Measurements from ENCODE around the gene TMCO4. TPM values are rescaled to one million over a fixed set of nuclear protein-coding genes. Genes with fewer than 3 reads are reported as not detected.
A peak's percentile ranks its signal among the peaks of the same experiment; 100 is the strongest.

TMCO4 gene
- total RNA-seq, 1 experiment from 2014 or later = 19.7 TPM

DNA sequence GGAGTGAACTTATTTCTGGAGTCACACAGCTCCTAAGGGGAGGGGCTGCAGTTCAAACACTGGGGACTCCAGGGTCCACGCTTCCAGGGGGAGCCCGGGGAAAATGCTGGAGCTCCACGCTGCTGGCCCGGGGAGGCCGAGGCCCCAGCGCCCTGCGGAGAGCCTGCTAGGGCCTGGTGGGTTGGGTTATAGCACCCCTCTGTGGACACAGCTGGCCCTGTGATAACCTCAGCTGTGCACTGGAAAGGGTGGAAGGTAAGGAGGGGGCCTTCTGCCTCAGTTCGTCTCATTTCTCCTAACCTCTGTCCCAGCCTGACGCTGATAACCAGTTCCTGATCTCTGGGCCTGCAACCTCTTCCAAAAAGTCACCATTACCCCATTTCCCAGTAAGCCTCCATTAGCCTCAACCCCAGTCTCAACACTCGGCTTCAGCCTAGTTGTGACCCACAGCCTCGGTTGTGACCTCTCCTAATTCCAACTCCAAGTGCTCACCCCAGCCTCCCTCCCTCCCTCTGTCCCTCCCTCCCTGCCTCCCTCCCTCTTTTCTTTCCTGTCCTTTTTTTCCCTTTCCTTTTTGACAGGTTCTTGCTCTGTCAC lies 148.5 kb downstream of the TMCO4 start:
- H3K4me3 ChIP-seq (ENCODE audit: low read length) = no peak overlapping the region
- H2AFZ ChIP-seq (ENCODE audit: low read length) = no peak overlapping the region
- no peaks in the 10 kb centered on the region for H4K20me1 ChIP-seq (ENCODE audit: low read length)
- H3K9ac ChIP-seq (ENCODE audit: low read length) = no peak overlapping the region
- intact Hi-C loops (cut with micrococcal nuclease) = loop anchor here (5.0 kb wide), 1 partner anchor 309 kb away; no protein-coding TSS in a partner anchor
- H3K79me2 ChIP-seq (ENCODE audit: low read length) = peaks cover 33% of the 10 kb centered on the region
- peak; percentile 16 for DNase-seq
- no peak overlapping the region for H3K4me2 ChIP-seq (ENCODE audit: low read length)
- H3K4me1 ChIP-seq (ENCODE audit: insufficient read depth, low read length) = peaks cover 23% of the 10 kb centered on the region
- H3K27me3 ChIP-seq (ENCODE audit: low read length) = no peaks in the 10 kb centered on the region
- H3K27ac ChIP-seq (ENCODE audit: low read length) = no peak overlapping the region
- no peaks in the 10 kb centered on the region for H3K36me3 ChIP-seq (ENCODE audit: low read depth, low read length)
- H3K9me3 ChIP-seq (ENCODE audit: low read length) = no peaks in the 10 kb centered on the region
- H3F3A ChIP-seq (ENCODE audit: low read length, unreplicated experiment) = no peaks in the 10 kb centered on the region
- H3K9me2 ChIP-seq (replicated peaks; ENCODE audit: low read length) = no peaks in the 10 kb centered on the region
- BruUV-seq (replicated peaks) = no TSS peak
- POLR2A ChIA-PET (ENCODE audit: unreplicated experiment) = no interaction called here
- ATAC-seq = peak; percentile 52
- TF ChIP-seq, protein P1, sequence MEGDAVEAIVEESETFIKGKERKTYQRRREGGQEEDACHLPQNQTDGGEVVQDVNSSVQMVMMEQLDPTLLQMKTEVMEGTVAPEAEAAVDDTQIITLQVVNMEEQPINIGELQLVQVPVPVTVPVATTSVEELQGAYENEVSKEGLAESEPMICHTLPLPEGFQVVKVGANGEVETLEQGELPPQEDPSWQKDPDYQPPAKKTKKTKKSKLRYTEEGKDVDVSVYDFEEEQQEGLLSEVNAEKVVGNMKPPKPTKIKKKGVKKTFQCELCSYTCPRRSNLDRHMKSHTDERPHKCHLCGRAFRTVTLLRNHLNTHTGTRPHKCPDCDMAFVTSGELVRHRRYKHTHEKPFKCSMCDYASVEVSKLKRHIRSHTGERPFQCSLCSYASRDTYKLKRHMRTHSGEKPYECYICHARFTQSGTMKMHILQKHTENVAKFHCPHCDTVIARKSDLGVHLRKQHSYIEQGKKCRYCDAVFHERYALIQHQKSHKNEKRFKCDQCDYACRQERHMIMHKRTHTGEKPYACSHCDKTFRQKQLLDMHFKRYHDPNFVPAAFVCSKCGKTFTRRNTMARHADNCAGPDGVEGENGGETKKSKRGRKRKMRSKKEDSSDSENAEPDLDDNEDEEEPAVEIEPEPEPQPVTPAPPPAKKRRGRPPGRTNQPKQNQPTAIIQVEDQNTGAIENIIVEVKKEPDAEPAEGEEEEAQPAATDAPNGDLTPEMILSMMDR (conservative IDR thresholded peaks at IDR 0.05; ENCODE audit: low read depth, low read length) = peak; percentile 68
- no peak for TF ChIP-seq EZH2phosphoT487 (IDR thresholded peaks at IDR 0.05; ENCODE audit: borderline replicate concordance, low read length)
- CTCF ChIA-PET = interaction anchor here (0.6 kb wide), 1 partner anchor 305 kb away, joined by 7 read pairs; no protein-coding TSS in a partner anchor

DNA sequence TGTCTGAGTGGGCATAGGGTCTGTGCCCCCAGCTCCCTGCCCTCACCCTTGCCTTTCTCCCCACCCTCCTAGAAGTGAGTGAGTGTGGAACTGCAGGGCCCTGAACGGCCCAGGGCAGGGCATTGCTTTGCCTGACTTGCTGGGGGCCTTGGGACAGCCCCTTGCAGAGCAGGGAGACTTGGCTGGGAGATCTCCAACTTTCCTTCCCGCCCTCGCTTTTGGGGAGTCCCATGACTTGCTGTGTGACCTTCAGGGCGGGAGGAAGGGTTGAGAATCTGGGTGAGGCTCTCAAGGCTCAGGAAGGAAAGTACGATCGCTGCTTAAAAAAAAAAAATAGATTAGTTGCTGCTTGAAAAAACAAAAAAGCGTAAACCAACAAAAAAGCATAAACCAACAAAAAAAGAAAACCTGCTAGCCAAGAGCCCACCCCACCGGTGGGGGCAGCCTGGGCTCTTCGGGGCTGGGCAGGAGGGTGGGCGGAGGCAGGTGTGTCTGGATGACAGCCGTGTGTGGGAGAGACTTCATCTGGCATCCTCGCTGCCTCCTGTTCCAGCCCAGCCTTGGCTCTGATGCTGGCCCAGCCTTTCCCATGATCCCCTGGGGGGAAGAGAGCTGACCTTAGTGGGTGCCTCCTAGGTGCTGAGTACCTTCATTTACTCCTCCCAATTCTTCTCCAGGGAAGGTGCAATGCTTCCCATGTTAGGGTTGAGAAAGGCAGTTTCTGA lies 149.1 kb downstream of the TMCO4 start:
- no peak for ATAC-seq
- no TSS peak for BruUV-seq (replicated peaks)
- ChIA-PET POLR2A (ENCODE audit: unreplicated experiment) (no interaction called here), CTCF (no interaction called here)
- Histone ChIP-seq H3K36me3 (ENCODE audit: low read depth, low read length) (no peaks in the 10 kb centered on the region), H3K9ac (ENCODE audit: low read length) (no peak overlapping the region), H3K79me2 (ENCODE audit: low read length) (peaks cover 39% of the 10 kb centered on the region), H3K4me2 (ENCODE audit: low read length) (no peak overlapping the region), H3K9me3 (ENCODE audit: low read length) (no peaks in the 10 kb centered on the region), H2AFZ (ENCODE audit: low read length) (no peak overlapping the region), H4K20me1 (ENCODE audit: low read length) (no peaks in the 10 kb centered on the region), H3K27me3 (ENCODE audit: low read length) (no peaks in the 10 kb centered on the region), H3K27ac (ENCODE audit: low read length) (no peak overlapping the region), H3K4me1 (ENCODE audit: insufficient read depth, low read length) (peaks cover 29% of the 10 kb centered on the region), H3K4me3 (ENCODE audit: low read length) (no peak overlapping the region), H3F3A (ENCODE audit: low read length, unreplicated experiment) (no peaks in the 10 kb centered on the region), H3K9me2 (replicated peaks; ENCODE audit: low read length) (no peaks in the 10 kb centered on the region)
- no peak for DNase-seq
- no peak for TF ChIP-seq EZH2phosphoT487 (IDR thresholded peaks at IDR 0.05; ENCODE audit: borderline replicate concordance, low read length)
- no peak for TF ChIP-seq EZH2 (IDR thresholded peaks at IDR 0.05; ENCODE audit: low read length, unreplicated experiment)
- intact Hi-C loops (cut with micrococcal nuclease) = loop anchor here (5.0 kb wide), 1 partner anchor 308 kb away; no protein-coding TSS in a partner anchor

DNA sequence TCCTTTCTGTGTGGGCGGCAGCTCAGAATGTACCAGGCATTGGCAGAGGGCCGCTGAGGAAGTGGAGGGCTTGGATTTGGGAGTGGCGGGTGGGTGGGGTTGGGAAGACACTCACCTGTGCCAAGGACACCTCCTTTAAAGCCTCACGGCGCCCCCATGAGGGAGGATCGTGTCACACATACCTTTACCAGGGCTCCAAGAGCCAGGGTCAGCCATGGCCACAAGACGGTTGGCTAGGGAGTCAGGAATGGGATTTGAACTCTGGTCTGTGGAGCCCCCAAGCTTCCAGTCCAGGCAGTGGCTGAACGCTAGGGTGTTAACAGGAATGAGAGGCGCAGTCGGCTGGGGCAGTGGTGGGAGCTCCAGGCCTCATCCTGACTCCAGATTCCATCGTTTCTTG lies 151.0 kb downstream of the TMCO4 start:
- intact Hi-C loops (cut with micrococcal nuclease) = no loop called here
- no TSS peak for BruUV-seq (replicated peaks)
- DNase-seq = peak; percentile 51
- no peaks in the 10 kb centered on the region for H4K20me1 ChIP-seq (ENCODE audit: low read length)
- CTCF ChIA-PET = interaction anchor here (0.6 kb wide), 1 partner anchor 340 kb away, joined by 3 read pairs; no protein-coding TSS in a partner anchor
- H3K4me3 ChIP-seq (ENCODE audit: low read length) = no peak overlapping the region
- H3K9me3 ChIP-seq (ENCODE audit: low read length) = no peaks in the 10 kb centered on the region
- no peaks in the 10 kb centered on the region for H3K27me3 ChIP-seq (ENCODE audit: low read length)
- H3K4me1 ChIP-seq (ENCODE audit: insufficient read depth, low read length) = peaks cover 20% of the 10 kb centered on the region
- H3K9me2 ChIP-seq (replicated peaks; ENCODE audit: low read length) = no peaks in the 10 kb centered on the region
- no peak overlapping the region for H3K9ac ChIP-seq (ENCODE audit: low read length)
- H2AFZ ChIP-seq (ENCODE audit: low read length) = no peak overlapping the region
- POLR2A ChIA-PET (ENCODE audit: unreplicated experiment) = no interaction called here
- no peak for TF ChIP-seq EZH2 (IDR thresholded peaks at IDR 0.05; ENCODE audit: low read length, unreplicated experiment)
- TF ChIP-seq, protein P1 (conservative IDR thresholded peaks at IDR 0.05; ENCODE audit: low read depth, low read length) = no peak; the same call in 1 of the 2 replicates
- TF ChIP-seq EZH2phosphoT487 (IDR thresholded peaks at IDR 0.05; ENCODE audit: borderline replicate concordance, low read length) = no peak
- no peak overlapping the region for H3K4me2 ChIP-seq (ENCODE audit: low read length)
- H3F3A ChIP-seq (ENCODE audit: low read length, unreplicated experiment) = no peaks in the 10 kb centered on the region
- peaks cover 51% of the 10 kb centered on the region for H3K79me2 ChIP-seq (ENCODE audit: low read length)
- ATAC-seq = no peak
- no peak overlapping the region for H3K27ac ChIP-seq (ENCODE audit: low read length)
- H3K36me3 ChIP-seq (ENCODE audit: low read depth, low read length) = no peaks in the 10 kb centered on the region
